ENCODE results near the gene IER5.
"Not testable (repeated sequence)": the region's sequence is repeated elsewhere in the genome, so short reads cannot be mapped to it uniquely, and the experiment has no call there.

Gene IER5

DNA sequence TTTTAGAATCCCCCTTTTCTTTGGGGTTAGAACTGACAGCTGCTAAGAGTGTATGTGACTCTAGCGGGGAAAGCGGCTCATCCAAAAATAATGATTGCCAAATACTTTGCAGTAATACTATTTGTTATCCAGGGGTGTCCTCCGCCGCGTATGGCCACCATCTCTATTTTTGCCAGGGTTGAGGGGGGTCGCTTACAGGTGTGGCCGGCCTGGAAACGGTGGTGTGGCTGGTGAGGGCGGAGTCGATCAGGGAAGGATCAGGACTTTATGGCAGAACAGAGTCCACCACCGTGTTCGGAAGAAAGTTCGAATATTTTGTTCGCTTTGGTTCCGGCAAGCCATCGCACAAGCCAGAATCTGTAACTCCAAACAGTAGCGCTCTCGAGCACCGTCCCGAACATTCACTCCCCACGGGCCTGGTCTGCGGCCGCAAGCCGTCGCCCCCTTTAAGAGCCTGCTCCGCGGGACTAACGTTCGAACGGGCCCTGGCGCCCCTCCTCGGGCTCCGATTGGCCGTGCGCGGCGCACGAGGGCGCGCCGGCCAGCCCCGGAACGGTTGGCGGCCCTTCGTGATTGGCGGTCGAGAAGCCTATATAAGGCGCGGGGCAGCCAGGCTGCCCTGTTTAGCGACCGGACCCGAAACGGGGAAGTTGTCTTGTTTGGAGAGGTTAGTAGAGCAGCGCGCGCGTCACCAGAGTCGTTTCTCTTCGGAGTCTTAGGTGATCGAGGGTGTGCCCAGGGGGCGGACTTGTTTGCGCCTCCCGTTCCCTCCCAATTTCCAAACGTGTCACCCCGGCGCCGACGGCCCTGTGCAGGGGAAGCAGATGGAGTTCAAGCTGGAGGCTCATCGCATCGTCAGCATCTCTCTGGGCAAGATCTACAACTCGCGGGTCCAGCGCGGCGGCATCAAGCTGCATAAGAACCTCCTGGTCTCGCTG is at the start of gene IER5:
Gene IER5 (plus strand): TSS at position 622 of the 938 bp plus-strand sequence. CDS start 203 bp downstream, at position 825.
- H3K27ac Mint-ChIP-seq = peak within 1 kb of the TSS; percentile 98
- ATAC-seq (peak; percentile 80), DNase-seq (peak; percentile 97)
- H3K4me3 Mint-ChIP-seq = peak within 1 kb of the TSS; percentile 97
- peaks cover 41% of the 10 kb centered on the region for H3K36me3 Mint-ChIP-seq (ENCODE audit: low read depth)
- H3K4me1 Mint-ChIP-seq = peaks cover 59% of the 10 kb centered on the region
- H3K9me3 Mint-ChIP-seq = no peaks in the 10 kb centered on the region
- no peaks in the 10 kb centered on the region for H3K27me3 Mint-ChIP-seq

DNA sequence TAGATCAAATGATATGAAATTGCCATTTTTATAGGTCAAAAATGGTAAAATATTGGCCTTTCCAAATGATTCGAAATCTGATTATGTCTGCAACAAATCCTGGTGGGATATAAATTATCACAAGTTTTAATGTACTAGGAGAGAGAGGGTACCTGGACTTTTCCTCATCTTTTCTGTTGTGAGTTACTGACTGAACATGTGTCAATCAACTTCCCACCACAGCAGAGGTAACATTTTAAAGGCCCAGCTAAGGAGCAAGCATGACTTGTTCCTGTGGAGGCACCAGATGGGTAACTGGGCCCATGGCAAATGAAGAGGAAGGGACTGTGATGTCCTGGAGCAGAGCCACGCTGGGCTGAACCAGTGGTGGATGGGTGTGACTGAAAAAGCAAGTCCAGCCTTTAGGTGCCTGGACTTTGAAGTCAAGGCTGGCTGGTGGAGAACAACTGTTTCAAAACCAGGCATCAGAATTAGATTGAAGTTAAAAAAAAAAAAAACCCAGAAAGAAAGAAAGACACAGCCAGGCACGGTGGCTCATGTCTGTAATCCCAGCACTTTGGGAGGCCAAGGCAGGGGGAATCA is 48.1 kb upstream of the IER5 start:
- no peak overlapping the region for H3K4me3 Mint-ChIP-seq
- H3K27me3 Mint-ChIP-seq = no peaks in the 10 kb centered on the region
- DNase-seq (no peak), ATAC-seq (no peak)
- H3K4me1 Mint-ChIP-seq = peaks cover 83% of the 10 kb centered on the region
- H3K36me3 Mint-ChIP-seq (ENCODE audit: low read depth) = peaks cover 7% of the 10 kb centered on the region
- no peaks in the 10 kb centered on the region for H3K9me3 Mint-ChIP-seq
- H3K27ac Mint-ChIP-seq = no peak overlapping the region

DNA sequence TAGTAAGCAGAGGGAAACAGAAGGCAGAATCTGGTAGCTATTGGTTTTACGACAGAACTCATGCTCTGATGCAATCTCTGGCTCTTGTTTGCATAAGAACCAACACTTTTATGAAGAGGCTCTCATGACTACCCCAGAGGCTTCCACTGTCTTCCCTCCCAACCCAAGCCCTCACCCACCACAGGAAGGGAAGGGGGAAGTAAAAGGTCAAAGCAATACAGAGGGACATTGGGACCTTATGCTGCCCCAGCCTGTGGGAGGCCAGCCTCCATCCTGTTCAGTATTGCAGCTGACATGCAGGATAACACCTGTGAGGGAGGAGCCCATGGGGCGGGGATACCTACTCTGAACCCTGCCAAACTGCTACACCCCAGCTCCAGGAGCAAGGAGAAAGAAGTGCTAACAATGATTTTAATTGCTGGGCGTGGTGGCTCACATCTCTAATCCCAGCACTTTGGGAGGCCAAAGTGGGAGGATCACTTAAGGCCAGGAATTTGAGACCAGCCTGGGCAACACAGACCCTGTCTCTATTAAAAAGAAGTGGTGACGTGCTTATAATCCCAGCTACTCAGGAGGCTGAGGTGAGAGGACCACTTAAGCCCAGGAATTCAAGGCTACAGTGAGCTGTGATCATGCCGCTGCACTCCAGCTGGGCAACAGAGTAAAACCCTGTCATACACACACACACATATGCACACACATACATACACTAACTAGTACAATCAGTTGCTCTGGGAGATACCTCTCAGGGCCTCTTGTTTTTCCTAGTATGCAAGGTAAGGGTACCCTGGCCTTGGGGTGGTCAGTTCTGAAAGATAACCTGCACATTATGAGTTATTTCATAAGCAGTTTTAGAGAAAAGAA is 45.2 kb upstream of the IER5 start:
- Mint-ChIP-seq H3K27me3 (no peaks in the 10 kb centered on the region), H3K36me3 (ENCODE audit: low read depth) (peaks cover 10% of the 10 kb centered on the region), H3K27ac (peak overlapping the region; percentile 83), H3K4me1 (peaks cover 55% of the 10 kb centered on the region), H3K9me3 (no peaks in the 10 kb centered on the region), H3K4me3 (no peak overlapping the region)
- ATAC-seq = peak; percentile 31
- DNase-seq = peak; percentile 28

DNA sequence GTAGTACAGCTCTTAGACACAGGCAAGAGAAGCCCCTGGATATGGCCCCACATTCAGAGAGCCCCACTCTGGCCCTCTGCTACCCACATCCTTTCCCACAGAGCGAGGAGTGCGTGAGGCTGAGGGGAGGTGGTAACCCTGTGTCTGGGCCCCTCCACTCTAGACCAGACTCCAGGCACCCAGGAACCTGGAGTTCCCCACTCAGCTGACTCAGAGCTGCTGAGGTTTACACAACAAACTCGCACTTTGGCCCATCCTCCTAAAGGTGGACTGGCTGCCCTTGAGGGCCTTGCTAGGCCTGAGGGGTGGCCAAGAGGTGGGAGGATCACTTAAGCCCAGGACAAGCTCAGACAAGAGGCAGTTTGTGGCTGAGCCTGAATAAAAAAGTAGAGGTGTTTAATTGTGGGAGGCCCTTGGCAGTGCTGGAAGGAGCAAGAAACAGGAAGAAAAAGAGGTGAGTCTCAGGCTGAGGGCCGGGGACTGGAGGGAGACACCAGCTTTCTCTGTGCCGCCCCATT is 44.0 kb upstream of the IER5 start:
- peaks cover 9% of the 10 kb centered on the region for H3K36me3 Mint-ChIP-seq (ENCODE audit: low read depth)

GRCh38 chr1:181045946-181046345 is 42.6 kb upstream of the IER5 start:
- H3K4me3 Mint-ChIP-seq, ATAC-seq, H3K9me3 Mint-ChIP-seq, H3K27me3 Mint-ChIP-seq, DNase-seq, H3K27ac Mint-ChIP-seq: not testable (repeated sequence)
- H3K36me3 Mint-ChIP-seq (ENCODE audit: low read depth) = peaks cover 11% of the 10 kb centered on the region
- H3K4me1 Mint-ChIP-seq = peaks cover 36% of the 10 kb centered on the region

More for the DNA sequence above, 44.0 kb upstream of the IER5 start:
- peaks cover 46% of the 10 kb centered on the region for H3K4me1 Mint-ChIP-seq
- peak; percentile 71 for DNase-seq
- no peaks in the 10 kb centered on the region for H3K27me3 Mint-ChIP-seq
- H3K9me3 Mint-ChIP-seq = no peaks in the 10 kb centered on the region
- ATAC-seq = peak; percentile 99
- H3K27ac Mint-ChIP-seq = peak overlapping the region; percentile 86
- peak overlapping the region; percentile 42 for H3K4me3 Mint-ChIP-seq

GRCh38 chr1:181049378-181049777 is 39.1 kb upstream of the IER5 start:
- Mint-ChIP-seq H3K4me3 (no peak overlapping the region), H3K4me1 (peaks cover 8% of the 10 kb centered on the region), H3K27ac (no peak overlapping the region), H3K36me3 (ENCODE audit: low read depth) (peaks cover 13% of the 10 kb centered on the region), H3K27me3 (no peaks in the 10 kb centered on the region), H3K9me3 (no peaks in the 10 kb centered on the region)
- ATAC-seq (no peak), DNase-seq (no peak)

DNA sequence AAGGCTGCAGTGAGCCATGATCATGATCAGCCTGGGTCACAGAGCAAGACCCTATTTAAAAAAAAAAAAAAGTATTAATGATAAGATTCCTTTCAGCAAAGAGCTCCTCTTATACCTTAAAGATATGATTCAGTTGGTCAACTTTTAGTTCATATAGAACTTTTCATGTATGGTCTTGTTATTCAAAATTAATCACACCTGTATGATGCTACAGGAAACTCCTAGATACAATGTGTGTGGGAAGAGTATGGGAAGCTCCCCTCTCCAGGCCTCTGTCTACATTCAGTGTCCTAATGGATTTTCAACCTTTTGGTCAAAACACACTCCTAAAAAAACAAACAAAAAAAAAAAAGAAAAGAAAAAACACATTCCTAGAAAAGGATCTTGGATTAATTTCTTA is 37.6 kb upstream of the IER5 start:
- no peaks in the 10 kb centered on the region for H3K27me3 Mint-ChIP-seq
- peaks cover 14% of the 10 kb centered on the region for H3K36me3 Mint-ChIP-seq (ENCODE audit: low read depth)
- H3K9me3 Mint-ChIP-seq = no peaks in the 10 kb centered on the region
- DNase-seq (no peak), ATAC-seq (no peak)
- H3K27ac Mint-ChIP-seq = no peak overlapping the region
- H3K4me3 Mint-ChIP-seq = no peak overlapping the region
- H3K4me1 Mint-ChIP-seq = no peaks in the 10 kb centered on the region

DNA sequence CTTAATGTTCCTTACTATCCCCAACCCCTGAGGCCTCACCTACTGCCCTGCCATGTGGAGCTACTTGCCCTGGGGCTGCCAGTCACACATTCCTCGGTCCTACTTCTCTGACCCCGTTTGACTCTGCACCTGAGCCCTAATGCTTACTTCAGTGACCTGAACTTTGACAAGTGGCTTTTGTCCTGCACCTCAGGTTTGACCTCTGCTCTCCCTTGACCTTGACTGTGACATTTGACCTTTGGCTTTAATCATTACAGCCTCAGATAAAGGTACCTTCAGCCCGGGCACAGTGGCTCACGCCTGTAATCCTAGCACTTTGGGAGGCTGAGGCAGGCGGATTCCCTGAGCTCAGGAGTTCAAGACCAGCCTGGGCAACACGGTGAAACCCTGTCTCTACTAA is 31.9 kb upstream of the IER5 start:
- no peak for DNase-seq
- Mint-ChIP-seq H3K27me3 (no peaks in the 10 kb centered on the region), H3K9me3 (peaks cover 9% of the 10 kb centered on the region), H3K4me3 (no peak overlapping the region), H3K4me1 (peaks cover 5% of the 10 kb centered on the region), H3K36me3 (ENCODE audit: low read depth) (peaks cover 28% of the 10 kb centered on the region), H3K27ac (no peak overlapping the region)
- no peak for ATAC-seq

DNA sequence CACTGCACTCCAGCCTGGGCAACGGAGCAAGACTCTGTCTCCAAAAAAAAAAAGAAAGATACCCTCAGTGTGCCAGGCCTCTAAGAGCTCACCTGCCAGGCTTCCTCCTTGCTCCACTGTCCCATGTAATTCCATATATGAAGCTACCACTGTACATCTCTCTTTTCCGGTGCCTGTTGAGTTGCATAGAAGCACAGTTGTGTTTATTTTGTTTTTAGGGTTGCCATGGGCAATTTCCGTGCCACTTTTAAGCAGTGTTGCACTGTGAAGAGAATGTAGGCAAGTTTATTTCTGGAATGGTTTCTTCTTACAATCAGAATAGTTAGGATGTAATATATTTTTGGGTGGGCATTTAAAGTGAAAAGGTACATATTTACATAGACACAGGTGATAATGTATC is 31.4 kb upstream of the IER5 start:
- H3K27me3 Mint-ChIP-seq = no peaks in the 10 kb centered on the region
- ATAC-seq (no peak), DNase-seq (no peak)
- H3K27ac Mint-ChIP-seq = no peak overlapping the region
- H3K4me3 Mint-ChIP-seq = no peak overlapping the region
- peaks cover 26% of the 10 kb centered on the region for H3K36me3 Mint-ChIP-seq (ENCODE audit: low read depth)
- peaks cover 9% of the 10 kb centered on the region for H3K9me3 Mint-ChIP-seq
- H3K4me1 Mint-ChIP-seq = peaks cover 10% of the 10 kb centered on the region

DNA sequence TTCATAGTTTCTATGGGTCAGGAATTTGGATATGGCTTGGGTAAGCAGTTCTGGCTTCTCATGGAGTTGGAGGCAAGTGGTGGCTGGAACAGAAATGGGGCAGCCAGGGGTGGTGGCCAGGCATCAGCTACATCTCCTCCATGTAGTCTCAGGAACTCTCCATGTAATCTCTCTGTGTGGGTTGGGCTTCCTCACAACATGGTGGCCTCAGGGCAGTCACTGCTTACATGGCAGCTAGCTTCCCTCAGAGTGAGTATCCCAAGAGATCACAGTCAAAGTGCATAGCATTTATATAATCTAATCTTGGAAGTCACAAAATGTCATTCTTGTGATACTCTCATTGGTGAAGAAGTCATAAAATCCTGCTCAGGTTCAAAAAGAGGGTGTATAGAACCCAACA is 29.1 kb upstream of the IER5 start:
- ATAC-seq (no peak), DNase-seq (no peak)
- H3K4me1 Mint-ChIP-seq = peaks cover 25% of the 10 kb centered on the region
- no peak overlapping the region for H3K4me3 Mint-ChIP-seq
- H3K36me3 Mint-ChIP-seq (ENCODE audit: low read depth) = peaks cover 22% of the 10 kb centered on the region
- H3K9me3 Mint-ChIP-seq = peaks cover 9% of the 10 kb centered on the region
- H3K27me3 Mint-ChIP-seq = no peaks in the 10 kb centered on the region
- H3K27ac Mint-ChIP-seq = no peak overlapping the region

- H3K4me1 Mint-ChIP-seq = peaks cover 25% of the 10 kb centered on the region
- H3K4me3 Mint-ChIP-seq = no peak overlapping the region
- no peak for ATAC-seq
- no peak overlapping the region for H3K27ac Mint-ChIP-seq
- peaks cover 20% of the 10 kb centered on the region for H3K36me3 Mint-ChIP-seq (ENCODE audit: low read depth)
- no peak for DNase-seq
- H3K27me3 Mint-ChIP-seq = no peaks in the 10 kb centered on the region
- peaks cover 9% of the 10 kb centered on the region for H3K9me3 Mint-ChIP-seq
These were observed 28.4 kb upstream of the IER5 start for GRCh38 chr1:181060066-181060465.

DNA sequence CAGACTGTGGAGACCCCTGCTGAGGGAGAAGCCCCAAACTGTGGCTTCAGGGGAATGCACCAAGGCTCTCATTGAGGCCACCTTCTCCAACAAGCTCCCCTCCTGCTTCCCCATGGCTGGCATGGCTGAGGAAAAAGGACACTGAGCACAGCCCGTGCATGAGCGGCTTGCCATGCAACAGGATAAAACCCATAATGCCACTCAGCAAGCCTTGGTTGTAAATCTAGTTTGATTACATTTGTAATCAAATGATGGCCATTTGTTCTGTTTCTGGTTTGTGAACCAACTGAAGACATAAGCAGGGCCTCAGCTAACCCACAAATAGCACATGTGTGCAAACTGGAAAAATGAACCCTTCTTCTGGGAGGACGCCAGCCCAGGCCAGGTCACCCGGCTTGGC is 27.6 kb upstream of the IER5 start:
- not testable (repeated sequence) for DNase-seq, H3K27ac Mint-ChIP-seq, H3K4me3 Mint-ChIP-seq, H3K27me3 Mint-ChIP-seq, ATAC-seq, H3K9me3 Mint-ChIP-seq
- Mint-ChIP-seq H3K36me3 (ENCODE audit: low read depth) (peaks cover 19% of the 10 kb centered on the region), H3K4me1 (peaks cover 25% of the 10 kb centered on the region)

DNA sequence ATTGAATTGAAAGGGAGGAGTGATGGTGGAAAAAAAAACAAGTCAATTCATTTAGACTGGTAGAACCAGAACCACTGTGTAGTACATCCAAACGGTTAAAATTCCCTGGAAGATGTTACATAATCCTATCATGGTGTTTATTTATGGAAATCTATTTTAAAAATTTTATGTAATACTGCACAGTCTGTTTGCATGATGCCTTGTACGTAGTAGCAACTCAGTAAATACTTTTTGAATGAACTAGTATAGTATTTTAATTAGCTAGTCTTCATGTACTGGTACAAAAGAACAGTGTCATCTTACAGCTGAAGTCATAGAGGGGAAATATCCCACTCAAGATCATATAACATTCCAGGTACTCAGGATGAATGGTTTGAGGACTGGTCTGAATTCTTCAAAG is 27.0 kb upstream of the IER5 start:
- peaks cover 25% of the 10 kb centered on the region for H3K4me1 Mint-ChIP-seq
- peak overlapping the region; percentile 65 for H3K4me3 Mint-ChIP-seq
- DNase-seq (no peak), ATAC-seq (no peak)
- peaks cover 9% of the 10 kb centered on the region for H3K9me3 Mint-ChIP-seq
- H3K27me3 Mint-ChIP-seq = no peaks in the 10 kb centered on the region
- peaks cover 19% of the 10 kb centered on the region for H3K36me3 Mint-ChIP-seq (ENCODE audit: low read depth)
- peak overlapping the region; percentile 86 for H3K27ac Mint-ChIP-seq

Data from activated naive CD8-positive, alpha-beta T cell treated with anti-CD3 and anti-CD28 coated beads, Interleukin-2, amount 50 U/mL, for 24 hours (primary cell).